Measurements from ENCODE around the gene NRXN3. TPM values are rescaled to one million over a fixed set of nuclear protein-coding genes. Genes with fewer than 3 reads are reported as not detected.

NRXN3 gene
- total RNA-seq, 1 donor from 2014 or later = 6.7 TPM

- DNase-seq (ENCODE audit: low spot score) = no peak
These were observed 1243.7 kb downstream of the NRXN3 start for GRCh38 chr14:79413734-79414428.

DNA sequence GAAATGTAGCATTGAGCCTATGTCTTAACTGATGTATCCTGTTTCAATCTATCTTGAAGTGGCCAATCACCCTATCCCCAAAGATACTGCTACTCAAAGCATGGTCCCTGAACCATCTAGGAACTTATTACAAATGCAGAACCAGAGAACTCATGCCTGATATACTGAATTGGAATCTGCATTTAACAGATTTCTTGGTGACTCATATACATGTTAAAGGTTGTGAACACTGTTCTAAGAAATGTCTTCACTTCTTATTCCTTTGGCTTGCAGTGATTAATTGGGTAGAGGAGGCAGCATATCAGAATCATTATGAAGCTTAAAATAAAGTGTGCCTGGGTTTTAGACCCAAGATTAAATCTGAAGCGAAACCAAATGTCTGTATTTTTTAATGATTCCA lies 1245.6 kb downstream of the NRXN3 start:
- DNase-seq (ENCODE audit: low spot score) = no peak

- no peak for DNase-seq (ENCODE audit: low spot score)
These were observed 1247.8 kb downstream of the NRXN3 start for GRCh38 chr14:79417961-79418360.

- DNase-seq (ENCODE audit: low spot score) = no peak
These were observed 1248.7 kb downstream of the NRXN3 start for GRCh38 chr14:79418649-79419415.

- DNase-seq (ENCODE audit: low spot score) = no peak
These were observed 1249.6 kb downstream of the NRXN3 start for GRCh38 chr14:79419571-79420327.

DNA sequence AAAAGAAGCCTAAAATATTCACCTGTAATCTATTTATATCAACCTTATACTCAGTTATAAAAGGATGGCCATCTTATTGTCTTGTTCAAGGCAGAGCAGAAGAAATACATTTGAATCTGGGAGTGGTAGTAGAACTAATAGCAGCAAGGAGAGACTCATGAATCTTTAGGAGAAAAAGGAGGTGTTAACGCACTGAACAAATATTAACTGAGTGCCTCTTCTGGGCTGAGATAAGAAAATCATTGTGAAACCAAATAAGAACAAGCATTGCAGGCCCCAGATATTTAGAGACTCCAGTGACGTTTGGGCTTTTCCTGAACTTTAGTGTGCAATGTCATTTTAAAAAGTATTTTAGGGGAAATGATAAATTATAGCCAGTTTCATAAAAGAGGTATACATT lies 1250.6 kb downstream of the NRXN3 start:
- DNase-seq (ENCODE audit: low spot score) = no peak

GRCh38 chr14:79421811-79422210 lies 1251.6 kb downstream of the NRXN3 start:
- no peak for DNase-seq (ENCODE audit: low spot score)

DNA sequence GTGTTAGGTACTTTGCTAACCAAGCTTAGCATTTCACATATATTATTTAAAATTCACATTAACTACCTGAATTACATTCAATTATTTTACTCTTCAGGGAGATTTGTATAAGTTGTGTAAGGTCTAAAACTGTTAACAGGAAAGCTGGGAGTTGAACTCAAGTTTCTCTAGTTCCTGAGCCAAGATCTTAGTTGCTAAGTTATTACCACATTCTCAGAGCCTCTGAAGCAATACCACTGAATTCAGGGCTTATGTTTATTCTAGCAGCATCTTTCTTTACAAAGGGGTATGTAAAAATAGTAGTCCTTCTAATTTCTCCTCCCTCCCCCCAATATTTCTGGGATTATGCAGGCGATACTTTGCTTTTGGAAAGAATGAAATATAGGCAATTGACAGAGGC lies 1254.3 kb downstream of the NRXN3 start:
- no peak for DNase-seq (ENCODE audit: low spot score)

- no peak for DNase-seq (ENCODE audit: low spot score)
These were observed 1256.1 kb downstream of the NRXN3 start for GRCh38 chr14:79426103-79426755.

GRCh38 chr14:79432640-79433039 lies 1262.5 kb downstream of the NRXN3 start:
- DNase-seq (ENCODE audit: low spot score) = no peak

GRCh38 chr14:79436335-79436734 lies 1266.2 kb downstream of the NRXN3 start:
- DNase-seq (ENCODE audit: low spot score) = no peak

DNA sequence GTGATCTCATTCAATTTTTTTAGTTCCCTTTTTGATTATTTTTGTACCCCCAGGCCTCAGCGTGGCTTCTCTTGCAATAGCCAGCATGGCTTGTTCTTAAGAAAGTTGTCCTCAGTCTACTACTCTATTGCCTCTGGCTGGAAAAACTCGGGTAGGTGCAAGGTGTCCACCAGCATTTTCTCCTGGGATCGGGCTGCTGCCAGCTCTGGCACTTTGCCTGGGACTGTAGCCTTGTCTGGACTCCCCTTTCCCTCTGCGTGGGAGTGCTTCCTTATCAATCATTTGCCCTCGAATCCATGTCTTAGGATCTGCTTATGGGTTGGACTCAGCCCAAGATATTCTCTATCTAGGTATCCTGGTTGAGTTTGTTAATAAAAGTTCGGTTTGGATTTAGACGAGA lies 1267.8 kb downstream of the NRXN3 start:
- DNase-seq (ENCODE audit: low spot score) = no peak

DNA sequence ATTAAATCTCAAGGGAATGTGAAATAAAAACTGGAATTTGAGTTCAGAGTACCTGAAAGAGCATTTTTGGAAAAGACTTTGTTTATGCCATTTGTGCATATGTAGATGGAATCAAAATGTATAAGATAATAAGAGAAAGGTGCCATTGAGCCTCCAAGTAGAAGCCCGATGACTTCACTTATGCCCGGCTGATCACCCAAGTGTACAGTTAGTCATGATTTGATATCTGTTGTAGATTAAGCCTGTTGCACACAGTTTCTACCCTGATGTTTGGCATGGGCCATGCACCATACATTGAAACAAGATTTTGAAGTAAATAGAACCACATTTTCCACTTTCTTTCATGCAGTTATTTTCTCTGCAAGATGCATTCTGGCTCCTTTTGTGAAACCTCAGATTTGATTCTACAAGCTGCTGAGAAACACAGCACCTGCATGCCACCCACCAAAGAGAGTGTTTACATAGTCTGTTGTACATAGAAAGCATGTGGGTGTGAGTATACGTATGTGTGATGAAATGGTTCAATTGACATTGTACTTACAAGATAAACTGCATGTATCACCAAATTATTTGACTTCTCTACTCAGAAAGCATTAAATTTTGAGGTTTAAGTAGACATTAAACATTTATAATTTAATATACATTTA lies 1268.6 kb downstream of the NRXN3 start:
- no peak for DNase-seq (ENCODE audit: low spot score)

- DNase-seq (ENCODE audit: low spot score) = no peak
These were observed 1272.6 kb downstream of the NRXN3 start for GRCh38 chr14:79442786-79443185.

DNA sequence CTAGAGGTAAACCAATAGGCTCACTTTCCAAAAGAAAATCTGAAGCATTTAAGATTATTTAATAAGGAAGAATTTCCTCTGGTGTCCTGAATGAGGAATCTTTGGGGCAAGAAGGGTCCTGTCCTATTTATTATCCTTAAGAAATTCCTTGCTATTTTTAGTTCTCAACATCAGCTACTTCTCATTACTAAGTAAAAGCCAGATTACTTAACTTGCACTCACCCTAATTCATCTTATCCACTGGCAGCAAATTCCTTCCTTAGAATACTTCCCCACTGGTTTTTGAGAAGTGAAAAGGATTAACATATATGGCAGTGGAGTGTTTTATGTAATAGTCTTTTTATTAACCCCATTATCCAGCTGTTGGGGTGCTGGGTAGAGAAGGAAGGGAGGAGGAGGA lies 1273.4 kb downstream of the NRXN3 start:
- DNase-seq (ENCODE audit: low spot score) = no peak

GRCh38 chr14:79448960-79449359 lies 1278.8 kb downstream of the NRXN3 start:
- DNase-seq (ENCODE audit: low spot score) = no peak

DNA sequence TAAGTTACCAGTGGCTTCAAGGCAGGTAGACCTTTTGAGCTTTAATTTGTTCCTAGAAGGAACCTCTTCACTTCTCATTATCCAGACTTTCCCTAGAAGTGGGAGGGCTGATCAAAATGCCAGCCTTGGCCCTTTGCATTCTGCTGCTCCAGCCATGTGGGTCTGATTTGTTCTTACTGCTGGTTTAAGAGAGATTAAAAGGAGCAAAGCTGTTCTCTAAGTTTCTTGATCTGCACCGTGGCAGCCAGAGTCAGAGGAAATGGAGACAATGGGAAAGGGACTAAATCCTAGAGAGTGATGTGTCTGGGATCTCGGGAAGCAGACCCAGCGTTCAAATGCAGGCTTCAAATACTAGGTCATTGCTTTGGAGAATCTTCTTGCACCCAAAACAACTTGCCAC lies 1281.4 kb downstream of the NRXN3 start:
- no peak for DNase-seq (ENCODE audit: low spot score)

- no peak for DNase-seq (ENCODE audit: low spot score)
These were observed 1283.1 kb downstream of the NRXN3 start for GRCh38 chr14:79453276-79453675.

- DNase-seq (ENCODE audit: low spot score) = no peak
These were observed 1294.3 kb downstream of the NRXN3 start for GRCh38 chr14:79464468-79464867.

DNA sequence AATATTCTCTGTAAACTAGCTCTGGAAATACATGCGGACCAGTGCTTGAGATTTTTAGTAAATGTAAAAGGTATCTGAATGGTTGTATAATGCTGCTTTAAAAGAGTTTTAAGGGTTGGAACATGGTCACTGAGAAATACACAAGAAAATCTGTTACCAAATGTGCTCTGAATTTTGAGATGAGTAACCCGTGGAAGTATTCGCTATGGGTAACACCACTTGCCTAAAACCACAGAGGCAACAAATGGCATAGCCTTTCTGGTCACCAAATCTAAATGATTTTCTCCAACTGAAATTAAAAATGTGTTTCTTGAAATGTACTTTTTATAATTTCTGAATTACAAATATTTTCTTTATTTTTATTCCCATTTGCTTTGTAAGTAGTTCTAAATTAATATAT lies 1295.5 kb downstream of the NRXN3 start:
- no peak for DNase-seq (ENCODE audit: low spot score)

DNA sequence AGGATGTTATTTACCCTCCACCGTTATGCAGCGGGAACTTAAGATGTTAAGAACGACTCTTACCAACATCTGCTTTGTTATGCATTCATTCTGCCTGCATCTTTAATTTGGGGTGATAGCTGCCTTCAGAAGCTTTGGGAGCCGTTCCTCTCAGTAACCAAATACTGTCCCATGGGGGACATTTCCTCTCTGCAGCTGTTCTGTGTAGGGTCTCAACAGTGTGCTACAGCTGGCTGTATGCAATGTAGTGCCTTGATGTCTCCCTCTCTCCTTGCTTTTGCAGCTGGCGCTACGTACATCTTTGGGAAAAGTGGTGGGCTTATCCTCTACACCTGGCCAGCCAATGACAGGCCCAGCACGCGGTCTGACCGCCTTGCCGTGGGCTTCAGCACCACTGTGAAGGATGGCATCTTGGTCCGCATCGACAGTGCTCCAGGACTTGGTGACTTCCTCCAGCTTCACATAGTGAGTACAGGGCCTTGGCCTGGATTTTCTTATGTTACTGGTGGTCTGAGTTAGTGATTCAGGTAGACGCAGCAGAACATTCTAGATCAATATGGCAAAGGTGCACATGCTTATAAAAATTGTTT lies 1296.9 kb downstream of the NRXN3 start:
- DNase-seq (ENCODE audit: low spot score) = no peak
